K562 (cell line): ENCODE data around the gene SERPINB7. TPM values are rescaled to one million over a fixed set of nuclear protein-coding genes. Genes with fewer than 3 reads are reported as not detected.

Source experiments
- ATAC-seq: fragments of 200-7000 bp; cut with Tn5 transposase; 3 replicates; pipeline ENCODE4 v1.9.1; 2020; ENCODE audit warnings: moderate library complexity
- BruUV-seq: library from RNA; stranded (reverse); fragments of 400-500 nt; replicated peaks from 2 replicates; lab custom pipeline; 2021; lab: Mats Ljungman, UMichigan
- CTCF ChIA-PET: fragments of 300-600 bp; formaldehyde crosslinking; extraction: SDS; loops from one replicate; lab custom pipeline; 2021; ENCODE audit warnings: low intra/inter-chr PET ratio; lab: Yijun Ruan, JAX
- POLR2A ChIA-PET: fragments of 300-600, 350-650 bp; sonication (Branson Sonifier 250); formaldehyde crosslinking; extraction: SDS; loops from one replicate; lab custom pipeline; 2021; ENCODE audit warnings: antibody characterized with exemption, inconsistent platforms; lab: Yijun Ruan, JAX
- DNase-seq, 4 experiments: peaks; one replicate each; pipeline versions ENCODE4 v3.0.0 to v3.0.0-alpha.2; 2011 to 2018; ENCODE audit warnings: low spot score in 3 of 4, mixed read lengths in 3 of 4; ENCODE audit errors: extremely low read depth in 1 of 4
- FAIRE-seq: peaks from 2 replicates; lab custom pipeline; 2011; peaks lifted over from hg19 to GRCh38; lab: Jason Lieb, UNC
- H2AFZ ChIP-seq: 2 replicates; pipeline ENCODE4 v1.6.0; 2011; ENCODE audit warnings: low read depth, low read length, control low read depth, inconsistent platforms
- H3K27ac ChIP-seq: fragments of 200-600 bp; 3 replicates; pipeline ENCODE4 v1.8.0; 2011; ENCODE audit warnings: low read depth, mild to moderate bottlenecking, control low read depth, inconsistent platforms, low read length, moderate library complexity, mixed read lengths; ENCODE audit errors: extremely low read depth
- H3K27me3 ChIP-seq, 2 experiments: fragments of 300-600 bp in 1 of 2; 2 replicates in 1 of 2; 3 replicates in 1 of 2; pipeline versions ENCODE4 v1.6.0 to v1.8.0; 2011; ENCODE audit warnings: inconsistent platforms in 2 of 2, low read length in 2 of 2, mild to moderate bottlenecking in 1 of 2, mixed read lengths in 1 of 2, moderate library complexity in 1 of 2; ENCODE audit not compliant: control insufficient read depth in 2 of 2, insufficient read depth in 2 of 2
- H3K36me3 ChIP-seq: fragments of 300-600 bp; 3 replicates; pipeline ENCODE4 v1.8.0; 2011; ENCODE audit warnings: mild to moderate bottlenecking, low read length, inconsistent platforms; ENCODE audit not compliant: control insufficient read depth, insufficient read depth
- H3K4me1 ChIP-seq, 2 experiments: fragments of 200-600 bp in 1 of 2; replicated peaks in 1 of 2; 2 replicates in 1 of 2; 3 replicates in 1 of 2; pipeline versions ENCODE4 v1.5.1 to v1.8.0; 2011; ENCODE audit warnings: inconsistent platforms in 2 of 2, low read length in 2 of 2, mild to moderate bottlenecking in 1 of 2, mixed read lengths in 1 of 2, moderate library complexity in 1 of 2; ENCODE audit not compliant: control insufficient read depth in 2 of 2, insufficient read depth in 2 of 2
- H3K4me2 ChIP-seq: 2 replicates; pipeline ENCODE4 v1.6.1; 2011; ENCODE audit warnings: low read length, control low read depth, inconsistent platforms, mixed read lengths; ENCODE audit not compliant: insufficient read depth
- H3K4me3 ChIP-seq: fragments of 200-600 bp; sonication (generic), shearing (Covaris generic); 2 replicates; pipeline ENCODE4 v1.5.1; 2016; ENCODE audit warnings: control low read depth, inconsistent platforms
- H3K79me2 ChIP-seq: fragments of 200-600 bp; 3 replicates; pipeline ENCODE4 v1.8.0; 2011; ENCODE audit warnings: low read length, inconsistent platforms; ENCODE audit not compliant: control insufficient read depth, insufficient read depth
- H3K9ac ChIP-seq, 2 experiments: 2 replicates each; pipeline versions ENCODE4 v1.6.0 to v1.6.1; 2011; ENCODE audit warnings: low read depth in 2 of 2, low read length in 2 of 2, control low read depth in 1 of 2, inconsistent platforms in 1 of 2, mild to moderate bottlenecking in 1 of 2, mixed read lengths in 1 of 2; ENCODE audit not compliant: insufficient read depth in 1 of 2
- H3K9me1 ChIP-seq: one replicate; pipeline ENCODE4 v1.6.0; 2011; ENCODE audit warnings: inconsistent platforms, mild to moderate bottlenecking, low read length, moderate library complexity; ENCODE audit not compliant: control insufficient read depth, insufficient read depth
- H3K9me3 ChIP-seq: replicated peaks from 2 replicates; pipeline ENCODE4 v1.5.1; 2011; ENCODE audit warnings: low read depth, low read length, inconsistent platforms; ENCODE audit not compliant: control insufficient read depth, insufficient read depth
- H4K20me1 ChIP-seq: replicated peaks from 2 replicates; pipeline ENCODE4 v1.6.1; 2011; ENCODE audit warnings: low read length, inconsistent platforms, mixed read lengths; ENCODE audit not compliant: control insufficient read depth, insufficient read depth
- BCL6 ChIP-seq: fragments of 250-450 bp; sonication (Bioruptor Pico); IDR thresholded peaks from 2 replicates; pipeline ENCODE4 v1.4.0; 2020
- BRD4 ChIP-seq: fragments of 200-600 bp; sonication (generic); IDR thresholded peaks from 2 replicates; pipeline ENCODE4 v1.6.1; 2017; ENCODE audit warnings: inconsistent platforms
- BRF1 ChIP-seq: IDR thresholded peaks from 3 replicates; pipeline ENCODE4 v1.6.1; 2011; ENCODE audit warnings: borderline replicate concordance, mild to moderate bottlenecking; ENCODE audit not compliant: insufficient read length; ENCODE audit errors: extremely low read depth
- FOXA3 ChIP-seq, 2 experiments: fragments of 450-650 bp in 1 of 2; sonication (generic) in 1 of 2; formaldehyde crosslinking; IDR thresholded peaks in 1 of 2; conservative IDR thresholded peaks in 1 of 2; 2 replicates each; pipeline versions ENCODE4 v1.4.0 to v1.8.0; 2020 to 2022; ENCODE audit warnings: mild to moderate bottlenecking in 2 of 2, missing genetic modification reagents in 1 of 2
- GABPA ChIP-seq: fragments of 200-800 bp; sonication (Bioruptor generic); conservative IDR thresholded peaks from 2 replicates; pipeline ENCODE4 v1.6.1; 2016; ENCODE audit warnings: low read depth, missing genetic modification characterization, missing compliant biosample characterization
- HDAC3 ChIP-seq: fragments of 450-650 bp; IDR thresholded peaks from 2 replicates; pipeline ENCODE4 v1.6.1; 2018; ENCODE audit warnings: borderline replicate concordance, mild to moderate bottlenecking, moderate library complexity; ENCODE audit not compliant: partially characterized antibody
- HMGN3 ChIP-seq: IDR thresholded peaks from 2 replicates; pipeline ENCODE4 v1.6.1; 2011; ENCODE audit warnings: borderline replicate concordance, low read depth, mild to moderate bottlenecking, mixed read lengths, low read length; ENCODE audit not compliant: insufficient read length; ENCODE audit errors: extremely low read depth
- KAT8 ChIP-seq: fragments of 450-650 bp; IDR thresholded peaks from 2 replicates; pipeline ENCODE4 v1.6.1; 2016; ENCODE audit warnings: low read depth, mild to moderate bottlenecking
- PURB ChIP-seq: sonication (generic); formaldehyde crosslinking; IDR thresholded peaks from 2 replicates; pipeline ENCODE4 v1.9.0; 2021; ENCODE audit warnings: low read depth, mild to moderate bottlenecking, missing genetic modification reagents
- WGBS: fragments of 100-300 bp; shearing (Covaris generic); methylation state at CpG from one replicate; pipeline ENCODE4 v1.1.6; 2016; ENCODE audit warnings: low coverage, mixed read lengths; ENCODE audit not compliant: insufficient coverage; ENCODE audit errors: missing lambda C conversion rate; 5-methylcytosine and 5-hydroxymethylcytosine counted together
- in situ Hi-C: fragments of 300-500 bp; cut with MboI; formaldehyde crosslinking; loops from 4 replicates; pipeline ENCODE4 v1.15.0; 2018; ENCODE audit warnings: inconsistent platforms, mixed read lengths
- intact Hi-C: fragments of 100-400 bp; cut with micrococcal nuclease; formaldehyde crosslinking; loops from 2 replicates; pipeline ENCODE4 v1.14.2; 2022
- polyA plus RNA-seq, 8 experiments: library from polyadenylated mRNA; depleted of rRNA in 4 of 8; stranded (reverse) in 5 of 8; unstranded in 3 of 8; fragments of >200 nt; fragmentation: Nextera tagmentation in 2 of 8; fragmentation: Illumina TruSeq in 1 of 8; extraction: Ambion mirVana in 2 of 8; extraction: Trizol in 1 of 8; gene quantifications; 2 replicates each; pipeline versions ENCODE4 v1.2.1 to v1.2.3, GENCODE V29; 2011 to 2014; ENCODE audit warnings: inconsistent platforms in 1 of 8, missing spikeins in 1 of 8
- total RNA-seq, 7 experiments: library from RNA; depleted of rRNA in 6 of 7; stranded (reverse); fragments of >200 nt in 6 of 7; fragmentation: Illumina TruSeq in 2 of 7; extraction: Trizol in 2 of 7; gene quantifications; 2 replicates each; pipeline versions ENCODE4 v1.2.1 to v1.2.3, GENCODE V29; 2011 to 2021; ENCODE audit warnings: low replicate concordance in 1 of 7
- TF ChIP-seq, protein P1 (sequence below): fragments of 250-450 bp; sonication (Bioruptor Pico); IDR thresholded peaks from 2 replicates; pipeline ENCODE4 v1.4.0; 2020; ENCODE audit warnings: mild to moderate bottlenecking, moderate library complexity
- TF ChIP-seq, protein P2 (sequence below): fragments of 250-450 bp; sonication (Bioruptor Pico); IDR thresholded peaks from 2 replicates; pipeline ENCODE4 v1.8.0; 2022; ENCODE audit warnings: inconsistent platforms, mild to moderate bottlenecking, moderate library complexity, borderline replicate concordance
- TF ChIP-seq, protein P3 (sequence below): fragments of 150-350 bp; conservative IDR thresholded peaks from 2 replicates; pipeline ENCODE4 v1.6.1; 2014; ENCODE audit warnings: low read length
- TF ChIP-seq, protein P4 (sequence below), 3 experiments: IDR thresholded peaks in 2 of 3; conservative IDR thresholded peaks in 1 of 3; 2 replicates each; pipeline ENCODE4 v1.5.1; 2011 to 2012; ENCODE audit warnings: low read length in 3 of 3, mild to moderate bottlenecking in 3 of 3, control low read depth in 2 of 3, improper control_type of control experiment in 1 of 3, inconsistent platforms in 1 of 3, low read depth in 1 of 3, mixed read lengths in 1 of 3, moderate library complexity in 1 of 3; ENCODE audit not compliant: insufficient read depth in 2 of 3

Gene SERPINB7
- total and polyA plus RNA-seq, 9 of the 15 experiments (the other 6 are each of a cell fraction or from before 2014, with no cell fraction given): not detected

DNA sequence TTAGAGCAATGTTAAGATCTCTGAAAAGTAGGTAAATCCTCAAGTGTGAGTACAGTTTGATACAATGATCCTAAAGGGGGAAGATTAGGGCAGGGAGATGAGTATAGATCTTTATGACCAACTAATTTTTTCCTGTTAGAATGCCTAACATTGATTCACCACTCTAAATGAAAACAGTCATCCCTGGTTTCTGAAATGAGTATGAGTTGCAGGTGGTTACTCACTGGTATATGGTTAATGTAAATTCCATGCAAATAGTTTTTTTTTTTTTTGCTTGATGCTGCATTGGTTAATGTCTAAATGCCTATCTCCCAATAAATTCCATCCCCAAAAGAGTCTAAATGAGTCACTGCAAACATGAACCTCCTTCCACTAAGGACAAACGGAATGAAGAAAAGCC lies 57.3 kb downstream of the SERPINB7 start:
- in situ Hi-C loops (loop anchor here (25.0 kb wide), 1 partner anchor 820 kb away; no protein-coding TSS in a partner anchor), intact Hi-C loops (no loop called here)
- no TSS peak for BruUV-seq
- no peak overlapping the region for H3K4me3 ChIP-seq
- ATAC-seq (no peak), DNase-seq (no peak)
- no peaks in the 10 kb centered on the region for H3K36me3 ChIP-seq
- H4K20me1 ChIP-seq: no peaks in the 10 kb centered on the region
- no peaks in the 10 kb centered on the region for H3K9me3 ChIP-seq
- 0% methylated on average over 1 of the region's 1 CpG for WGBS
- H3K4me2 ChIP-seq: no peak overlapping the region
- no peak overlapping the region for H3K27ac ChIP-seq
- H3K27me3 ChIP-seq: no peaks in the 10 kb centered on the region
- CTCF ChIA-PET: no interaction called here
- TF ChIP-seq HDAC3 (no peak), BRF1 (no peak), BRD4 (no peak), KAT8 (no peak), BCL6 (CRISPR knock-in tag) (no peak), PURB (no peak), HMGN3 (no peak), FOXA3 (CRISPR knock-in tag; conservative IDR thresholded peaks at IDR 0.05 in 1 of 2, IDR thresholded peaks at IDR 0.05 in 1 of 2) (no peak), GABPA (tag) (no peak)
- TF ChIP-seq, protein P1, sequence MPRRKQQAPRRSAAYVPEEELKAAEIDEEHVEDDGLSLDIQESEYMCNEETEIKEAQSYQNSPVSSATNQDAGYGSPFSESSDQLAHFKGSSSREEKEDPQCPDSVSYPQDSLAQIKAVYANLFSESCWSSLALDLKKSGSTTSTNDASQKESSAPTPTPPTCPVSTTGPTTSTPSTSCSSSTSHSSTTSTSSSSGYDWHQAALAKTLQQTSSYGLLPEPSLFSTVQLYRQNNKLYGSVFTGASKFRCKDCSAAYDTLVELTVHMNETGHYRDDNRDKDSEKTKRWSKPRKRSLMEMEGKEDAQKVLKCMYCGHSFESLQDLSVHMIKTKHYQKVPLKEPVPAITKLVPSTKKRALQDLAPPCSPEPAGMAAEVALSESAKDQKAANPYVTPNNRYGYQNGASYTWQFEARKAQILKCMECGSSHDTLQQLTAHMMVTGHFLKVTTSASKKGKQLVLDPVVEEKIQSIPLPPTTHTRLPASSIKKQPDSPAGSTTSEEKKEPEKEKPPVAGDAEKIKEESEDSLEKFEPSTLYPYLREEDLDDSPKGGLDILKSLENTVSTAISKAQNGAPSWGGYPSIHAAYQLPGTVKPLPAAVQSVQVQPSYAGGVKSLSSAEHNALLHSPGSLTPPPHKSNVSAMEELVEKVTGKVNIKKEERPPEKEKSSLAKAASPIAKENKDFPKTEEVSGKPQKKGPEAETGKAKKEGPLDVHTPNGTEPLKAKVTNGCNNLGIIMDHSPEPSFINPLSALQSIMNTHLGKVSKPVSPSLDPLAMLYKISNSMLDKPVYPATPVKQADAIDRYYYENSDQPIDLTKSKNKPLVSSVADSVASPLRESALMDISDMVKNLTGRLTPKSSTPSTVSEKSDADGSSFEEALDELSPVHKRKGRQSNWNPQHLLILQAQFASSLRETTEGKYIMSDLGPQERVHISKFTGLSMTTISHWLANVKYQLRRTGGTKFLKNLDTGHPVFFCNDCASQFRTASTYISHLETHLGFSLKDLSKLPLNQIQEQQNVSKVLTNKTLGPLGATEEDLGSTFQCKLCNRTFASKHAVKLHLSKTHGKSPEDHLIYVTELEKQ (CRISPR knock-in tag): no peak
- TF ChIP-seq, protein P2, sequence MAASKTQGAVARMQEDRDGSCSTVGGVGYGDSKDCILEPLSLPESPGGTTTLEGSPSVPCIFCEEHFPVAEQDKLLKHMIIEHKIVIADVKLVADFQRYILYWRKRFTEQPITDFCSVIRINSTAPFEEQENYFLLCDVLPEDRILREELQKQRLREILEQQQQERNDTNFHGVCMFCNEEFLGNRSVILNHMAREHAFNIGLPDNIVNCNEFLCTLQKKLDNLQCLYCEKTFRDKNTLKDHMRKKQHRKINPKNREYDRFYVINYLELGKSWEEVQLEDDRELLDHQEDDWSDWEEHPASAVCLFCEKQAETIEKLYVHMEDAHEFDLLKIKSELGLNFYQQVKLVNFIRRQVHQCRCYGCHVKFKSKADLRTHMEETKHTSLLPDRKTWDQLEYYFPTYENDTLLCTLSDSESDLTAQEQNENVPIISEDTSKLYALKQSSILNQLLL (CRISPR knock-in tag): no peak
- TF ChIP-seq, protein P3, sequence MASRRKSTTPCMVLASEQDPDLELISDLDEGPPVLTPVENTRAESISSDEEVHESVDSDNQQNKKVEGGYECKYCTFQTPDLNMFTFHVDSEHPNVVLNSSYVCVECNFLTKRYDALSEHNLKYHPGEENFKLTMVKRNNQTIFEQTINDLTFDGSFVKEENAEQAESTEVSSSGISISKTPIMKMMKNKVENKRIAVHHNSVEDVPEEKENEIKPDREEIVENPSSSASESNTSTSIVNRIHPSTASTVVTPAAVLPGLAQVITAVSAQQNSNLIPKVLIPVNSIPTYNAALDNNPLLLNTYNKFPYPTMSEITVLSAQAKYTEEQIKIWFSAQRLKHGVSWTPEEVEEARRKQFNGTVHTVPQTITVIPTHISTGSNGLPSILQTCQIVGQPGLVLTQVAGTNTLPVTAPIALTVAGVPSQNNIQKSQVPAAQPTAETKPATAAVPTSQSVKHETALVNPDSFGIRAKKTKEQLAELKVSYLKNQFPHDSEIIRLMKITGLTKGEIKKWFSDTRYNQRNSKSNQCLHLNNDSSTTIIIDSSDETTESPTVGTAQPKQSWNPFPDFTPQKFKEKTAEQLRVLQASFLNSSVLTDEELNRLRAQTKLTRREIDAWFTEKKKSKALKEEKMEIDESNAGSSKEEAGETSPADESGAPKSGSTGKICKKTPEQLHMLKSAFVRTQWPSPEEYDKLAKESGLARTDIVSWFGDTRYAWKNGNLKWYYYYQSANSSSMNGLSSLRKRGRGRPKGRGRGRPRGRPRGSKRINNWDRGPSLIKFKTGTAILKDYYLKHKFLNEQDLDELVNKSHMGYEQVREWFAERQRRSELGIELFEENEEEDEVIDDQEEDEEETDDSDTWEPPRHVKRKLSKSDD: no peak
- TF ChIP-seq, protein P4, sequence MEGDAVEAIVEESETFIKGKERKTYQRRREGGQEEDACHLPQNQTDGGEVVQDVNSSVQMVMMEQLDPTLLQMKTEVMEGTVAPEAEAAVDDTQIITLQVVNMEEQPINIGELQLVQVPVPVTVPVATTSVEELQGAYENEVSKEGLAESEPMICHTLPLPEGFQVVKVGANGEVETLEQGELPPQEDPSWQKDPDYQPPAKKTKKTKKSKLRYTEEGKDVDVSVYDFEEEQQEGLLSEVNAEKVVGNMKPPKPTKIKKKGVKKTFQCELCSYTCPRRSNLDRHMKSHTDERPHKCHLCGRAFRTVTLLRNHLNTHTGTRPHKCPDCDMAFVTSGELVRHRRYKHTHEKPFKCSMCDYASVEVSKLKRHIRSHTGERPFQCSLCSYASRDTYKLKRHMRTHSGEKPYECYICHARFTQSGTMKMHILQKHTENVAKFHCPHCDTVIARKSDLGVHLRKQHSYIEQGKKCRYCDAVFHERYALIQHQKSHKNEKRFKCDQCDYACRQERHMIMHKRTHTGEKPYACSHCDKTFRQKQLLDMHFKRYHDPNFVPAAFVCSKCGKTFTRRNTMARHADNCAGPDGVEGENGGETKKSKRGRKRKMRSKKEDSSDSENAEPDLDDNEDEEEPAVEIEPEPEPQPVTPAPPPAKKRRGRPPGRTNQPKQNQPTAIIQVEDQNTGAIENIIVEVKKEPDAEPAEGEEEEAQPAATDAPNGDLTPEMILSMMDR (IDR thresholded peaks at IDR 0.05 in 2 of 3, conservative IDR thresholded peaks at IDR 0.05 in 1 of 3; ENCODE audit: insufficient read depth in 2 of 3, low read depth in 1 of 3, low read length in 3 of 3): no peak
- TF ChIP-seq, all 486 proteins: peak for 0
- Histone ChIP-seq H3K9me1 (no peaks in the 10 kb centered on the region), H3K9ac (no peak overlapping the region), H2AFZ (no peak overlapping the region), H3K79me2 (no peaks in the 10 kb centered on the region), H3K4me1 (no peaks in the 10 kb centered on the region)
- POLR2A ChIA-PET: no interaction called here
- FAIRE-seq: no peak
